HG02885 (cell line): Measurements from ENCODE around the gene G6PC2.
"Not testable (repeated sequence)": the region's sequence is repeated elsewhere in the genome, so short reads cannot be mapped to it uniquely, and the experiment has no call there.

Experiments used
- ATAC-seq: cut with Tn5 transposase; IDR thresholded peaks from one replicate; pipeline ENCODE4 v1.9.1; 2021; ENCODE audit warnings: mild to moderate bottlenecking; ENCODE audit not compliant: unreplicated experiment, poor library complexity

Gene G6PC2, protein sequence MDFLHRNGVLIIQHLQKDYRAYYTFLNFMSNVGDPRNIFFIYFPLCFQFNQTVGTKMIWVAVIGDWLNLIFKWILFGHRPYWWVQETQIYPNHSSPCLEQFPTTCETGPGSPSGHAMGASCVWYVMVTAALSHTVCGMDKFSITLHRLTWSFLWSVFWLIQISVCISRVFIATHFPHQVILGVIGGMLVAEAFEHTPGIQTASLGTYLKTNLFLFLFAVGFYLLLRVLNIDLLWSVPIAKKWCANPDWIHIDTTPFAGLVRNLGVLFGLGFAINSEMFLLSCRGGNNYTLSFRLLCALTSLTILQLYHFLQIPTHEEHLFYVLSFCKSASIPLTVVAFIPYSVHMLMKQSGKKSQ

GRCh38 chr2:168901003-168901402 lies at the start of gene G6PC2:
G6PC2 (plus strand) TSS chr2:168901291; CDS start chr2:168901332, 41 bp downstream.
- no peak for ATAC-seq

GRCh38 chr2:168851674-168852320 lies 49.3 kb upstream of the G6PC2 start:
- ATAC-seq, result no peak

DNA sequence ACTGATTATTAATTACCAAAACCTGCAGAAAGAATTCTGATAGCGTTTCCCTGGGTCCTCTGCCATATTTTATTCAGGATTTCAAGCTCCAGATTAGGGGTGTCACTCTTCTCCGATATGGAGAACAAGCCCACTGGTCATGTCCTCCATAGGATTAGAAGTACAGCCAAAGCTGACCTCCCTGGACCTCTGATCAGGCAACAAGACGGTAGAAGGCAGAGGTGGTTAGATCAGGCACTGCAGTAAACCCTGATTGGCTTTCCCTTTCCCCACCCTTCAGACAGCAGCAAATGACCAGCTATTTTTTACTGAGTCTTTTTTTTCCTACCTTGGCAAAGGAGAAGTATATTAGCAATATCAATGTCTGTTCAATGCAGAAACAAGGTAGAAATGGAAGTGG lies 48.6 kb upstream of the G6PC2 start:
- no peak for ATAC-seq

GRCh38 chr2:168853471-168853870 lies 47.6 kb upstream of the G6PC2 start:
- ATAC-seq, result no peak

- ATAC-seq, result no peak
Observed at GRCh38 chr2:168854651-168855050, 46.4 kb upstream of the G6PC2 start.

DNA sequence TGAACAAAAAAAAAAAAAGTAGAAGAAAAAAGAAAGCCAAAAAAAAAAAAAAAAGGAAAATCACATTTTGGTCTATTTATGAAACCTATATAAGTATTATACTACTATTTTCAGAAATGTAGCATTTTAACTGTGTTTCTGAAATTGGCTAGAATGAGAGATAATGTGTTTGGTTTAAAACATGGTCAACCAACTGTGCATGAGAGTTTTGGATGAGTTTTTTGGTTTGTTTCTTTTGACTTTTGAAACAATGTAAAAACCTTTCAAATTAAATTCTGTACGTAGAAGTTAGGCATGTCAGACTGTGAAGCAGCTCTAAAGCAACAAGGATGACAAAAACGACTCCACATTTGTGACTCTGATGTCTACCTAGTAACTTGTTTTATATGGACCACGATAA lies 45.5 kb upstream of the G6PC2 start:
- no peak for ATAC-seq

DNA sequence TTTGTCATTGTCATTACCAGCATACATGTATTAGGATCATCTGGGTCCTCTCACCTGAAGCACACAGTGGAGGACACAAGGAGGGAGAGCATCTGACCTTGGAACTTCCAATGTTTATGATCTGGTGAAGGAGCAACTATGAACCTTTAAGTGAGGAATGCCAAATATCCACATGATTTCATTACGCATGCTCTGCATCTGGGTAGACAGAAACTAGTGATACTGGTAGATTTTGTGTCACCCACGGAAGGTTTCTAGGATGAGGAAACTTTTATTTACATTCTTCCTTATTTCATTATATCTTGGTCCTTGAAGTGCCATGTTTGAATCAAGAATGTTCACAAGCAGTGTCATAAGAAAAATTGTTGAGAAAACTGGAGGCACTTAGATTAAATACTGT lies 42.9 kb upstream of the G6PC2 start:
- ATAC-seq, result no peak

- ATAC-seq, result not testable (repeated sequence)
Observed at GRCh38 chr2:168867164-168867563, 33.9 kb upstream of the G6PC2 start.

DNA sequence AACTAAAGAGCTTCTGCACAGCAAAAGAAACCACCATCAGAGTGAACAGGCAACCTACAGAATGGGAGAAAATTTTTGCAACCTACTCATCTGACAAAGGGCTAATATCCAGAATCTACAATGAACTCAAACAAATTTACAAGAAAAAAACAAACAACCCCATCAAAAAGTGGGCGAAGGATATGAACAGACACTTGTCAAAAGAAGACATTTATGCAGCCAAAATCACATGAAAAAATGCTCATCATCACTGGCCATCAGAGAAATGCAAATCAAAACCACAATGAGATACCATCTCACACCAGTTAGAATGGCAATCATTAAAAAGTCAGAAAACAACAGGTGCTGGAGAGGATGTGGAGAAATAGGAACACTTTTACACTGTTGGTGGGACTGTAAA lies 30.7 kb upstream of the G6PC2 start:
- ATAC-seq, result not testable (repeated sequence)

- ATAC-seq, result not testable (repeated sequence)
Observed at GRCh38 chr2:168870824-168871223, 30.3 kb upstream of the G6PC2 start.

DNA sequence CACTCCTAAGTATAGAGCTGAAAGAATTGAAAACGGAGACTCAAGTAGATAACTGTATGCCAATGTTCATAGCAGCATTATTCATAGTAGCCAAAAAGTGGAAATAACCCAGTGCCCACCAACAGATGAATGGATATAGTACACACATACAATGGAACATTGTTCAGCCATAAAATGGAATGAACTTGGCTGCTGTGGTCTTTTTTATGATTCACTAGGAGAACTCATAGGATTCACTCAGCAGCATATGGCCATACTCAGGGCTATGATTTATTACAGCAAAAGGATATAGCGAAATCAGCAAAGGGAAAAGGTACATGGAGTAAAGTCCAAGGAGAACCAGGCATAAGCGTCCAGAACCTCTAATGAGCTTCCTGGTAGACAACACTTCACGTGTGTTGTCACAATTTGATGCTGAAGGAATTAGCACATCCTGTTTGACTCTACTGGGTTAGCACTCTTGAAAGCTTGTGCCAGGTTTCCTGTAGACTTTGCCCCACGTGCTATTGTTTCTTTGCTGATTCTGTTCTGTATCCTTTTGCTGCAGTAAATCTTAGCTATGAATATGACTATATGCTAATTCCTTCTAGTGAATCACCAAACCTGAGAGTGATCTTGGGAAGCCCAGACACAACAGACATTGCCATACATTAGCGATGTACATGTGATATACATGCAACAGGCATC lies 26.6 kb upstream of the G6PC2 start:
- no peak for ATAC-seq

DNA sequence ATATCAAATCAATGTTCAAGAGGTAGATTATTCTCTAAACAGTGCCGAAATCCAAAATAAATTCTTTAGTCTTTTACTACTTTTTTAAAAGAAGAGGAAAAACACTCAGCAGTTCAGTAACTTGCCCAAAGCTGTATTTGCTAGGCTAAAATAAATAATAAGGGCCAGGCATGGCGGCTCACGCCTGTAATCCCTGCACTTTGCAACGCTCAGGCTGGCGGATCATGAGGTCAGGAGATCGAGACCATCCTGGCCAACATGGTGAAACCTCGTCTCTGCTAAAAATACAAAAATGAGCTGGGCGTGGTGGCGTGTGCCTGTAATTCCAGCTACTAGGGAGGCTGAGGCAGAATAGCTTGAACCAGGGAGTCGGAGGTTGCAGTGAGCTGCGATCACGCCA lies 18.9 kb upstream of the G6PC2 start:
- ATAC-seq, result not testable (repeated sequence)

DNA sequence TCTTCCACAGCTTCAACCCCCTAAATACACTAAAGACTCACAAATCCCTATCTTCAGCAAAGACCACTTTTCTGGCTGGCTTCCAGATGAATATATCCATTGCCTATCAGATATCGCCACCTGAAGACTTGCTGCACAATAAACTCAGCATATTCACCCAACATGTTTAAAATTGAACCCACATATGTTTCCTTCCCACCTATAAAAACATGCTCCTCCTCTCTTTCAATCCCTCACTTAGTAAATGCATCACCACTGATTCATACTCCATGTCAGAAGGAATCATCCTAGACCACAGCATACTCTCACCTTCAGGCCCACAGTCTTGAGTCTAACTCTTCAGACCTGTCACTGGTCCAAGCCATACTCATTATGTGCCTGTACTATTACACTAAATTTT lies 16.1 kb upstream of the G6PC2 start:
- ATAC-seq, result no peak

- no peak for ATAC-seq
Observed at GRCh38 chr2:168889635-168890005, 11.5 kb upstream of the G6PC2 start.

DNA sequence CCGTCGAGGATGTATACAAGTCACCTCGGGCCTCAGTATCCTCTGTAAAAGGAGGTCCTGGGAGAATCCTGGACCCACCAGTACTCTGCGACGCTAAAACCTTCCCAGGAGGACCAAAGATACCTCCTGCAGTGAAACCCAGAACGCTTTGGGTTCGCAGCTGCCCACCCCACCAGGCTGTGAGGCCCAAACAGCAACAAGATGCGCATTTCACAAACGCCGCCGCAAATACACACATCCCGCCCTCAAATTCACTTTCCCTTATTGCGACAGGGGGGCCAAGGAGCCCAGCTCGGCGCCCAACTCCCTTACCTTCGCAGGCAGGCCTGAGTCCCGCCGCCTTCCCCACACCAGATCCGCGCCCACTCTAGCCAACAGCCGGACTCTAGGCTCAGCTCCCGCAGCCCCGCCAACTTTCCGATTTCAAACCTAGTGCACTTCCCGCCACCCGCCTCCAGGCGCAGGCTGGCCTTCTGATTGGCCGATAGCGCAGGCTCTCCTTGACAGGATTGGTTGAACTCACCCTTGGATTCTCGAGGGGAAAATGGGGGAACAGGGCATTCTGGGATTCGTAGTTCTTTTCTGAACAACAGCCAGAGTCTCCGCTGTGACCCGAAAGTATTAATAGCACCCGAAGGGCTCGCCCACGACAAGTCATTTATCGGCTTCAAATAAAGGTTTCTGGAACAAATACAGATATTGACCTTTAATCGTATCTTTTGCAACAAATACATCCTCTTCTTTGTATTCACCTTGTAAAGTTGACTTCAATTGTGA lies 10.9 kb upstream of the G6PC2 start, which contains the start of gene SPC25:
SPC25 (minus strand) TSS at position 425 of the 777 bp plus-strand sequence. CDS start 911 bp downstream, outside the sequence.
- peak; percentile 100 for ATAC-seq

GRCh38 chr2:168892327-168892726 lies 8.8 kb upstream of the G6PC2 start:
- no peak for ATAC-seq

DNA sequence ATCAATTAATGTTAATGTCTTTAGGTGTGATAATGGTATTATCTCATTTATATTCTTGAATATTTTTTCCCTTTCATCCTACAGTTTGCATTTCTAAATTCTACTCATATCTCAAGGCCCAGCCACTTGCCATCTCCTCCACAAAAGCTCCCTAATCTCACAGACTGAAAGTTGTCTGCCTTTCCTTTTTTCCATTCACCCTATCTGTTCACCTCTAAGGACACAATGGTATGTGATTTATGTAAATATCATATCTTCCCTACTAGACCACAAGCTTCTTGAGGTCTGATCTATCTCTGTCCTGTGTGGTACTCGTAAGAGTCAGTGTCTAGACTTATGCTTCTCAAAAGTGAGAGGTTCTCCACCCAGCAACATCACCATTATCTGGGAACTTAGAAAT lies 7.0 kb upstream of the G6PC2 start:
- ATAC-seq, result no peak

DNA sequence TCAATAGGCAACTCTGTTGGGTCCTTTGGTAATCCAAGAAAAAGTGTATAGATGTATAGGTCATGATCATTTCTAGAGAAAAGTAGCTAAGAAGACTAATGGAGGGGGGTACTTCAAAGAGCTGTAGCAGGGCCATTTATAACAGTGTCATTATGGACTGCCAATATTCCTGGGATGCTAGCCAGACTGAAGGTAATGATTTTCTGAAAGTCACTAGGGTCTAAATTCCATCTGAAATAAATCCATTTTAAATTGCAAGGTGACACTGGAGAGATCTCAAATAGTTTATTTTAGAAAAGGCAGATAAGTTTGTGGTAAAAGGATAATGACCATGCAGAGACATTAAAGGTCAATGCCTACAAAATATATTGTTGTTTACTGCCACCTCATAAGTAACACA lies 6.4 kb upstream of the G6PC2 start:
- no peak for ATAC-seq

DNA sequence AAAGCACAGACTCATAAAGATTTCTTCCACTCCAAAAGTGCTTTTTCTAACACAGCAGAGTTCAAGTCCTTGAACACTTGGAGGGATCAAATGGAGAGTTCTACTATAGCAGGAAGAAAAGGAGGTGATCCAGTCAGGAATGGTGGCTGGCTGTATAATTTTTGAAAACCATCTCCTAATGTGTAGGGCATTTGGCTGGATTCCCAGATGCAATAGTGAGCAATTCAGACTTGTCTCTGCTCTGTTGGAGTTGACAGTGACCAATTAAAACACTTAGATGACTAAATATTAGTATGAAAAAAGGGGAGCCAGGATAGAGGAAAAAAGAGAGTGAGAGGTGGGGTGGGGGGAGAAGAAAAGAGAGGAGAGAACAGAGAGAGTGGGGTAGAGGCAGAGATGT lies 5.3 kb upstream of the G6PC2 start:
- ATAC-seq, result no peak

DNA sequence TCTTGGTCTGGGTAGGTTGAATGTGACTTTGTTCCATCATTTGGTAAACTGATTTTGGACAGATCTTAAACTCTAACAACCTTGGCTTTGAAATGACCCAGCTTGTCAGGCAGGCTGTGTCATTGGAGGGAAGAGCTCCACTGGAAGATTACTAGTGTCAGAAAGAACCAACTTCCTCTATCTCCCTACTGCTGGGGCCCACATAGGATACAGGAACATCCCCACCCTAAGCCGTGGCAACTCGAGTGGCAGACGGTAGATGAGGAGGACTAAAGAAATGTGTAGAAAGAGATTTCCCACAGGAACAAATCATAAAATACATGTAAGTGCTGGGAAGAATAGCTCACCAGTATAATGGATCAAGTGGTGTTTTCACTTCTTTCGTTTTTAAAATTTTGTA lies 4.3 kb upstream of the G6PC2 start:
- ATAC-seq, result no peak

GRCh38 chr2:168897449-168897848 lies 3.6 kb upstream of the G6PC2 start:
- no peak for ATAC-seq
